ENCODE results near the gene MYOD1. TPM values are rescaled to one million over a fixed set of nuclear protein-coding genes. Genes with fewer than 3 reads are reported as not detected.

The MYOD1 gene
- total RNA-seq, 1 experiment from 2014 or later = not detected

DNA sequence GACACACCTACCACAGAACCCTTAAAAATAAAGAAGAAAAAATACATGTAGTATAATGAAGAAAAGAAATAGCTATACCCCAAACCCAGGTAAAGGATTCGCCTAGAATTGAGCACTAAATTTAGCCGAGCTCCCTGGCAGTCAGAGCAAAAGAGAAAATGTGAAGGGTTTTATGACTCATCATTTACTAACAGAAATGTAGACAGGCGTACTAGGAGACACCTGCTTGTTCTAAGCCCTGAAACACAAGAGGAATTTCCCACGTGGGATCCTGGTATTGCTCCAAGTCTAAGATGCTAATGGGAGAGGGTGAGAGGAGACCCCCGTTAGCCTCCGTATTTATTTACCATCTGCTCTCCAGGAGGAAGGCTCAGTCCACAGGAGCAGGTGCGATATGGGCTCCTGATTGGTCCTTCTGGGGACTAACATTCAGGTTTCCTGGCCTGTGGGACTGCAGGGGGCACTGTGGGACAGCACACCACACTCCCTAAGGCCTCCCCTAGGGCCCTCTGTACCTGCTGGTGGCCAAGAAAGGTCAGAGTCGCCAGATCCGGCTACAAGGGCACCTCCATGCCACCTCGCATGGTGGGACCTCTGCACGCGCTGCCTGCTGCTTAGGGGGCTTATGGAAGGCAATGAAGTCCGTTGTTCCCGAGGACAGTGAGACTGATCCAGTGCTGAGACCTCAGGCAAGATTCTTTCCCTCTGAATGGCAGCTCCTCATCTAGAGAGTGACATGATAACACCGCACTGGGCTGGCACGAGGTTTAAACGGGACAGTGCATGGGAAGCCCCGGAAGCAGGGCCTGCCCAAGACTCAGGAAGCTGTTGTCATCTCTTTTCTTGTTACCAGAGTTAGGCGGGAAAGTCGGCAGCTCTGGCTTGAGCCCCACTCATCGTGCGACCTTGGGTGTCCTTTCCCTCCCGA lies 41.0 kb downstream of the MYOD1 start:
- no TSS peak for BruUV-seq (replicated peaks)
- Histone ChIP-seq H3K27ac (ENCODE audit: low read length) (no peak overlapping the region), H3K4me1 (ENCODE audit: control insufficient read depth, insufficient read depth, low read length) (no peaks in the 10 kb centered on the region), H3K36me3 (ENCODE audit: control insufficient read depth, insufficient read depth, low read length) (no peaks in the 10 kb centered on the region), H3K4me3 (ENCODE audit: low read depth in 2 of 2, low read length in 2 of 2) (no peak overlapping the region), H3K27me3 (ENCODE audit: control insufficient read depth, insufficient read depth, low read length) (no peaks in the 10 kb centered on the region), H3K9me3 (ENCODE audit: control insufficient read depth, insufficient read depth, low read depth, low read length) (no peaks in the 10 kb centered on the region)
- ChIA-PET CTCF (interaction anchor here (1.5 to 1.9 kb wide), 3 partner anchors 29 to 218 kb away, joined by 4 to 7 read pairs (median 7); no protein-coding TSS in a partner anchor), POLR2A (no interaction called here)
- in situ Hi-C loops (cut with HindIII; ENCODE audit: low pct_unique_long_range_greater_than_20kb, low sequenced_read_pairs) = no loop called here
- TF ChIP-seq SIN3A (IDR thresholded peaks at IDR 0.05; ENCODE audit: borderline replicate concordance, insufficient read depth, low read depth, low read length) = no peak
- TF ChIP-seq, protein P1, sequence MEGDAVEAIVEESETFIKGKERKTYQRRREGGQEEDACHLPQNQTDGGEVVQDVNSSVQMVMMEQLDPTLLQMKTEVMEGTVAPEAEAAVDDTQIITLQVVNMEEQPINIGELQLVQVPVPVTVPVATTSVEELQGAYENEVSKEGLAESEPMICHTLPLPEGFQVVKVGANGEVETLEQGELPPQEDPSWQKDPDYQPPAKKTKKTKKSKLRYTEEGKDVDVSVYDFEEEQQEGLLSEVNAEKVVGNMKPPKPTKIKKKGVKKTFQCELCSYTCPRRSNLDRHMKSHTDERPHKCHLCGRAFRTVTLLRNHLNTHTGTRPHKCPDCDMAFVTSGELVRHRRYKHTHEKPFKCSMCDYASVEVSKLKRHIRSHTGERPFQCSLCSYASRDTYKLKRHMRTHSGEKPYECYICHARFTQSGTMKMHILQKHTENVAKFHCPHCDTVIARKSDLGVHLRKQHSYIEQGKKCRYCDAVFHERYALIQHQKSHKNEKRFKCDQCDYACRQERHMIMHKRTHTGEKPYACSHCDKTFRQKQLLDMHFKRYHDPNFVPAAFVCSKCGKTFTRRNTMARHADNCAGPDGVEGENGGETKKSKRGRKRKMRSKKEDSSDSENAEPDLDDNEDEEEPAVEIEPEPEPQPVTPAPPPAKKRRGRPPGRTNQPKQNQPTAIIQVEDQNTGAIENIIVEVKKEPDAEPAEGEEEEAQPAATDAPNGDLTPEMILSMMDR (IDR thresholded peaks at IDR 0.05) = peak; percentile 75
- TF ChIP-seq POLR2AphosphoS5 (IDR thresholded peaks at IDR 0.05; ENCODE audit: low read depth, low read length) = no peak
- DNase-seq (ENCODE audit: low read depth, low spot score) (peak; percentile 28), ATAC-seq (peak; percentile 91)
- intact Hi-C loops (cut with micrococcal nuclease; ENCODE audit: unreplicated experiment) = loop anchor here (2.0 kb wide), 1 partner anchor 218 kb away; no protein-coding TSS in a partner anchor

GRCh38 chr11:17762309-17762974 lies 43.1 kb downstream of the MYOD1 start:
- POLR2A ChIA-PET = no interaction called here
- CTCF ChIA-PET = no interaction called here

GRCh38 chr11:17763244-17763643 lies 43.9 kb downstream of the MYOD1 start:
- H3K36me3 ChIP-seq (ENCODE audit: control insufficient read depth, insufficient read depth, low read length) = no peaks in the 10 kb centered on the region
- POLR2A ChIA-PET = no interaction called here
- H3K4me3 ChIP-seq (ENCODE audit: low read depth in 2 of 2, low read length in 2 of 2) = no peak overlapping the region
- ATAC-seq (no peak), DNase-seq (ENCODE audit: low read depth, low spot score) (no peak)
- CTCF ChIA-PET = no interaction called here
- H3K27me3 ChIP-seq (ENCODE audit: control insufficient read depth, insufficient read depth, low read length) = no peaks in the 10 kb centered on the region
- intact Hi-C loops (cut with micrococcal nuclease; ENCODE audit: unreplicated experiment) (no loop called here), in situ Hi-C loops (cut with HindIII; ENCODE audit: low pct_unique_long_range_greater_than_20kb, low sequenced_read_pairs) (no loop called here)
- no peaks in the 10 kb centered on the region for H3K4me1 ChIP-seq (ENCODE audit: control insufficient read depth, insufficient read depth, low read length)
- no peak for TF ChIP-seq TCF7L2 (IDR thresholded peaks at IDR 0.05; ENCODE audit: low read depth, low read length)
- TF ChIP-seq, protein P1 (IDR thresholded peaks at IDR 0.05) = no peak
- TF ChIP-seq POLR2AphosphoS5 (IDR thresholded peaks at IDR 0.05; ENCODE audit: low read depth, low read length) = no peak
- TF ChIP-seq, protein P2, sequence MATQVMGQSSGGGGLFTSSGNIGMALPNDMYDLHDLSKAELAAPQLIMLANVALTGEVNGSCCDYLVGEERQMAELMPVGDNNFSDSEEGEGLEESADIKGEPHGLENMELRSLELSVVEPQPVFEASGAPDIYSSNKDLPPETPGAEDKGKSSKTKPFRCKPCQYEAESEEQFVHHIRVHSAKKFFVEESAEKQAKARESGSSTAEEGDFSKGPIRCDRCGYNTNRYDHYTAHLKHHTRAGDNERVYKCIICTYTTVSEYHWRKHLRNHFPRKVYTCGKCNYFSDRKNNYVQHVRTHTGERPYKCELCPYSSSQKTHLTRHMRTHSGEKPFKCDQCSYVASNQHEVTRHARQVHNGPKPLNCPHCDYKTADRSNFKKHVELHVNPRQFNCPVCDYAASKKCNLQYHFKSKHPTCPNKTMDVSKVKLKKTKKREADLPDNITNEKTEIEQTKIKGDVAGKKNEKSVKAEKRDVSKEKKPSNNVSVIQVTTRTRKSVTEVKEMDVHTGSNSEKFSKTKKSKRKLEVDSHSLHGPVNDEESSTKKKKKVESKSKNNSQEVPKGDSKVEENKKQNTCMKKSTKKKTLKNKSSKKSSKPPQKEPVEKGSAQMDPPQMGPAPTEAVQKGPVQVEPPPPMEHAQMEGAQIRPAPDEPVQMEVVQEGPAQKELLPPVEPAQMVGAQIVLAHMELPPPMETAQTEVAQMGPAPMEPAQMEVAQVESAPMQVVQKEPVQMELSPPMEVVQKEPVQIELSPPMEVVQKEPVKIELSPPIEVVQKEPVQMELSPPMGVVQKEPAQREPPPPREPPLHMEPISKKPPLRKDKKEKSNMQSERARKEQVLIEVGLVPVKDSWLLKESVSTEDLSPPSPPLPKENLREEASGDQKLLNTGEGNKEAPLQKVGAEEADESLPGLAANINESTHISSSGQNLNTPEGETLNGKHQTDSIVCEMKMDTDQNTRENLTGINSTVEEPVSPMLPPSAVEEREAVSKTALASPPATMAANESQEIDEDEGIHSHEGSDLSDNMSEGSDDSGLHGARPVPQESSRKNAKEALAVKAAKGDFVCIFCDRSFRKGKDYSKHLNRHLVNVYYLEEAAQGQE (IDR thresholded peaks at IDR 0.05; ENCODE audit: insufficient read depth in 1 of 2, low read depth in 2 of 2, low read length in 1 of 2) = no peak
- no peak for TF ChIP-seq SIN3A (IDR thresholded peaks at IDR 0.05; ENCODE audit: borderline replicate concordance, insufficient read depth, low read depth, low read length)
- no peaks in the 10 kb centered on the region for H3K9me3 ChIP-seq (ENCODE audit: control insufficient read depth, insufficient read depth, low read depth, low read length)
- no peak overlapping the region for H3K27ac ChIP-seq (ENCODE audit: low read length)
- no TSS peak for BruUV-seq (replicated peaks)

More at GRCh38 chr11:17762309-17762974, 43.1 kb downstream of the MYOD1 start:
- no peak overlapping the region for H3K4me3 ChIP-seq (ENCODE audit: low read depth in 2 of 2, low read length in 2 of 2)
- in situ Hi-C loops (cut with HindIII; ENCODE audit: low pct_unique_long_range_greater_than_20kb, low sequenced_read_pairs) (no loop called here), intact Hi-C loops (cut with micrococcal nuclease; ENCODE audit: unreplicated experiment) (no loop called here)
- no peaks in the 10 kb centered on the region for H3K9me3 ChIP-seq (ENCODE audit: control insufficient read depth, insufficient read depth, low read depth, low read length)
- ATAC-seq = peak; percentile 49; the same call in 1 of the 2 replicates
- no peaks in the 10 kb centered on the region for H3K36me3 ChIP-seq (ENCODE audit: control insufficient read depth, insufficient read depth, low read length)
- BruUV-seq (replicated peaks) = no TSS peak
- TF ChIP-seq SIN3A (IDR thresholded peaks at IDR 0.05; ENCODE audit: borderline replicate concordance, insufficient read depth, low read depth, low read length) = no peak
- no peaks in the 10 kb centered on the region for H3K27me3 ChIP-seq (ENCODE audit: control insufficient read depth, insufficient read depth, low read length)
- H3K27ac ChIP-seq (ENCODE audit: low read length) = no peak overlapping the region
- no peak for DNase-seq (ENCODE audit: low read depth, low spot score)
- no peaks in the 10 kb centered on the region for H3K4me1 ChIP-seq (ENCODE audit: control insufficient read depth, insufficient read depth, low read length)

Measured in Panc1 (cell line).